Measurements from ENCODE around the gene PET100.

PET100 gene

DNA sequence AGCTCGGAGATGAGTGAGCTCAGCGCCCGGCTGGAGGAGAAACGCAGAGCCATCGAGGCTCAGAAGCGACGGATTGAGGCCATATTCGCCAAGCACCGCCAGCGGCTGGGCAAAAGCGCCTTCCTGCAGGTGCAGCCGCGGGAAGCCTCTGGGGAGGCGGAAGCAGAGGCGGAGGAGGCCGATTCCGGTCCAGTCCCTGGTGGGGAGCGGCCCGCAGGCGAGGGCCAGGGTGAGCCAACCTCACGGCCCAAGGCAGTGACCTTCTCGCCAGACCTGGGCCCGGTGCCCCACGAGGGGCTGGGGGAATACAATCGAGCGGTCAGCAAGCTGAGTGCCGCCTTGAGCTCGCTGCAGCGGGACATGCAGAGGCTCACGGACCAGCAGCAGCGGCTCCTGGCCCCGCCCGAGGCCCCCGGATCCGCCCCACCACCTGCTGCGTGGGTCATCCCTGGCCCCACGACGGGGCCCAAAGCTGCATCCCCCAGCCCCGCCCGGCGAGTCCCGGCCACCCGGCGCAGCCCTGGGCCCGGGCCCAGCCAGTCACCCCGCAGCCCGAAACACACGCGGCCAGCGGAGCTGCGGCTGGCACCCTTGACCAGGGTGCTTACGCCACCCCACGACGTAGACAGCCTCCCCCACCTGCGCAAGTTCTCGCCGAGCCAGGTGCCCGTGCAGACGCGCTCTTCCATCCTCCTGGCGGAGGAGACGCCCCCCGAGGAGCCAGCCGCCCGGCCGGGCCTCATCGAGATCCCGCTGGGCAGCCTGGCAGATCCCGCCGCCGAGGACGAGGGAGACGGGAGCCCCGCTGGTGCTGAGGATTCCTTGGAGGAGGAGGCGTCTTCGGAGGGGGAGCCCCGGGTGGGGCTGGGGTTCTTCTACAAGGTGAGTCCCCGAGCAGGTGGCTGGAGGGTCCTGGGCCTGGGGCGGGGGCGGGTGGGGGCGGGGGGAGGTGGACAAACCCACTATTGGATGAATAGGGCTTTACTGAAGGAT, 17.0 kb upstream of the PET100 start:
- DNase-seq (ENCODE audit: low spot score) = no peak

- no peak for DNase-seq (ENCODE audit: low spot score)
These were observed 14.5 kb upstream of the PET100 start for GRCh38 chr19:7614859-7615741.

GRCh38 chr19:7617172-7617571, 12.4 kb upstream of the PET100 start:
- DNase-seq (ENCODE audit: low spot score) = no peak

DNA sequence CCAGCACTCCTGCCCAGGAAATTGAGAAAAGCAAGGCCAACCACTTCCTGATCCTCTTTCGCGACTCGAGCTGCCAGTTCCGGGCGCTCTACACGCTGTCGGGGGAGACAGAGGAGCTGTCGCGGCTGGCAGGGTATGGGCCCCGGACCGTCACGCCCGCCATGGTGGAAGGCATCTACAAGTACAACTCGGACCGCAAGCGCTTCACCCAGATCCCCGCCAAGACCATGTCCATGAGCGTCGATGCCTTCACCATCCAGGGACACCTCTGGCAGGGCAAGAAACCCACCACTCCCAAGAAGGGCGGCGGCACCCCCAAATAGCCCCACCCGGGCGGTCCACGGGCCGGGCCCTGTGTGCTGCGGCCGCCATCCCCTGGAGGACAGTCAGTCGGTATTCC, 11.9 kb upstream of the PET100 start:
- no peak for DNase-seq (ENCODE audit: low spot score)

DNA sequence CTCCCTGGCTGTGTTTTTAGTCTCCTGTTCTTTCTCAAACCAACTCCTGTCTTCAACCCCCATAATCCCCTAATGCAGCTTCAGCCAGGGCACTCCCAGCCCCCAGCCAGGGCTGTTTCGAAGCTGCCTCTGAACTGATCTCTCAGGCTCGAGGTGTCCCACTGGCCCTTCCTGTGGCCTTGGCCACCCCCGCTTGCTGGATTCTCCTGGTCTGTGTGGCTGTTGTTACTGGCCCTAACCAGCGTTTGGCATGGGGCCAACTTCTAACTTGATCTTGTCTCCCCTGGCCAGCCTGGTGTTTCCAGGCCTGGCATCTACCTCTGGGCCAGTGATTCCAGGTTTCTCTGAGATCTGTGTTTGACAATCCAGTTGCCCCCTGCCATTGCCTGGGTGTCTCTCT, 11.2 kb upstream of the PET100 start:
- DNase-seq (ENCODE audit: low spot score) = no peak

DNA sequence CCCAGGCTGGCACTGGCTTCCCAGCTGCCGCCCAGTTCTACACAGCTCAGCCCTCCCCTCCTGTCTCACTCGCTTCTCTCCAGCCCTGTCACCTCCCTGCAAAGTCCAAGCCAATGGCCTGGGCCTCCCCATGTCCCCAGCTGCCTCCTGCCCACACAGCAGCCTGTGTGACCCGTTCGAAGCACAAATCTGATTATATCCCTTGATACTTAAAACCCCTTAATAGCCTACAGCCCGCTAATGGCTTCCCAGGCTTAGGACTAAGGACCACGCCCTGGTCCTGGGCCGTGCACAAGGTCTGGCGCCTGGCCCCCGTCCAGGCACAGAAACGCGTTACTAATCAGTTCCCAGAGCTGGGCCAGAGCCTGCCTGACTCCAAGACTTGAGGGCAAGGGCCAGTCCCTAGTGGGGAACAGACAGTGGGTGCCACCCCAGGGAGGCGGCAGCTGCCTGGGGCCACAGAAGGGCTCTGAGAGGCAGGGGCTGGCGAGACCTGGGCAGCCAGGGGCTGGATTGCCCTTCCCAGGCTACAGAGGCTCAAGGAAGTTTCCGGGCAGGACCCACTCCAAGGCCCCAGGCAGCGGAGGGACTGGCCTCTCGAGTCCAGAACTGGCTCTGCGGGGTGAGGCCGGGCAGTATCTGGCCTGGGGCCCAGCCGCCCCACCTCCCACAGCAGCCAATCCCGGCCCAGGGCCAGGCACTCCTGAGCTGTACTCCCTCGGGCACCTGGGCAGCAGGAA, 10.7 kb upstream of the PET100 start:
- DNase-seq (ENCODE audit: low spot score) = no peak

GRCh38 chr19:7619671-7620441, 9.7 kb upstream of the PET100 start:
- DNase-seq (ENCODE audit: low spot score) = no peak

DNA sequence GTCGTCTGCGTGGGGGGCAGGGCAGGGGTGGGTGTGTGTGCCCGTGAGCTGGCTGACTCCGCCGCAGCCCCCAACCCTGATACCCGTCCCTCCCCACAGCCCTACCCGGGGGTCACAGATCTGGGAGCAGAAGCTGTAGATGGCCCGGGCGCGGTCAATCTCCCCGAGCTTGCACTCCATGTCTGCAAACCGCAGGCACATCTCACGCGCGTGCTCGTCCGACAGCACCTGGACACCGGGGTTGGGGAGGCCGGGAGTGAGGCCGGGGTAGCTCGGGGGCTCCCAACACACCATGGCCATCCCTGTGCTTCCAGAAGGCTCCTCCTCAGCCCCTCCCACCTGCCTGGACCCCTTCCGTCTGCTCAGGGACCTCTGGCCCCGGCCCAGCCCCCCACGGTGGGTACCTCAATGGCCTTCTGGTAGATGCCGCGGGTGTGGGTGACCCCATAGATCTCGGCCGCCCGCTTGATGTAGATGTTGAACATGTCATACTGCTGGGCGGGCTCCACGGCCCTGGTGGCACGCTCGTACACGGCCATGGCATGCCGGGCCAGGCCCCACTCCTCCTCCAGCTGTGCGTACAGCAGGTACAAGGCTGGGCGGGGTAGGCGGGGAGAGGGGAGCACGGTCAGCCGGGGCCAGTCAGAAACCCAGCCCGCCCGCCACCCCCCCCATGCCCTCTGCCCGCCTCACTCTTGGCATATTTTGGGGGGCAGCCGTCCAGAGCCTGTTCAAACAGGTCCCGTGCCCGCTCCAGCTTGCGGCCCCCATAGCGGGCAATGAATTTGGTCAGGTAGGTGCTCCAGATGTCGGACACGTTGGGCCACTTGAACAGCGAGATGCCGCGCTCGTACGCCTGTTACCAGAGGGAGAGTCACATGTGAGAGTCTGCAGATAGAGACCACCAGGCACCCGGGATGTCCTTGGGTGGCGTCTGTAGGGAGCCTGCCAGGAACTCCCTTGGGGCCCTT, 8.9 kb upstream of the PET100 start:
- no peak for DNase-seq (ENCODE audit: low spot score)

GRCh38 chr19:7622933-7623685, 6.5 kb upstream of the PET100 start:
- DNase-seq (ENCODE audit: low spot score) = no peak

DNA sequence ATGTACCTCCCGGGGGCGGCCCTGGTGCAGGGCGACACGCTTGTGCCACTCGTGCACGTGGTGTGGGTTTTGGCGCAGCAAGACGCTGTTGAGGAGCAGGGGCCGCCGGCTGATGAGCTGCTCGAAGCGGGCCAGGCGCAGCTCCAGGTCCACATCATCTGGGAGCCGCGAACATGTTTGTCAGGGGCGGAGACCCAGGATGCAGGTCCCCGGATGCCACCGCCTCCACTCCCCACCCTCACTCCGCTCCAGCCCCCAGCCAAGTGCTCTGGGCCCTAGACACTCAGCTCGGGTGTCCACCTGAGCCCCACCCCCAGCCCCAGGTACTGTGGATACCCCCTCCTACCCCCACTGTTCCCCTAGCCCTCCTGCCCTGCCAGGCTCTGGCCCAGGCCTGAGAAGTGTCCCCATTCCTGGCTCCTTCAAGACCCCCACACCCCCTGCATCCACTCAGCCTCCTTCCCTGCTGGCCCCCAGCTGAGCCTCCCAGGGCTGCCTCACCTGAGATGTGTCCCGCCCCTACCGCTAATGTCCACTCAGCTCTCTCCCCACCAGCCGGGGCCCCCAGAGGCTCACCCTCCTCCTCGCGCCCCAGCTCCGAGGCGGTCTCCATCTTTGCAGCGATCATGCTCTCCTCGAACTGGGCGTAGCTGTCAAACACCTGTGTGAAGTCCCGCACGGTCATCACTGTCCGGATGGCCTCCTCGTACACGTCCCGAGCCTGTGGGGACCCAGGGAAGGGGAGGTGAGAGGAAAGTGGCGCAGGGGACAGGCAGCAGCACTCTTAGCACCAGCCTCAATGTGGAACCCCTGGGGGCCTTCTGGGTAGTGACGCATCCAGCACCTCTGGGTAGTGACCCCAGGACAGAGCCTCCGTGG, 5.6 kb upstream of the PET100 start:
- no peak for DNase-seq (ENCODE audit: low spot score)

DNA sequence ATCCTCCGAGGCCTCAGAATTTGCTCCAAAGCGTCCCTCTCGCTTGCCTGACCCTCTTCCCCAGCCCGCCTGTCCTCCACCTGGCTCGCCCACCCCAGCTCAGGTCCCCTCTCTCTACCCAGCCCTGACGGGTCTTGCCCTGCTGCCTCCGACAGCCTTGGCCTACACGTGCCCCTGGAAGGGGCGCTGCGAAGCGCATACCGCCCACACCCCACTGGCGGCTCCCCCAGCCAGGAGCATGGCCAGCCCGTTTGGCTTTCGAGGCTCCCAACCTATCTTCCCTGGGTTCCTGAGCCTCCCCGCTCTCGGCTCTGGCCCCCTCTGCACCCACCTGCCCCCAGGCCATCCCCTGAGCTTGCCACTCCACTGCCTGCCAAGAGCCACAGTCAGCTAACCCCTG, 4.8 kb upstream of the PET100 start:
- DNase-seq (ENCODE audit: low spot score) = no peak

DNA sequence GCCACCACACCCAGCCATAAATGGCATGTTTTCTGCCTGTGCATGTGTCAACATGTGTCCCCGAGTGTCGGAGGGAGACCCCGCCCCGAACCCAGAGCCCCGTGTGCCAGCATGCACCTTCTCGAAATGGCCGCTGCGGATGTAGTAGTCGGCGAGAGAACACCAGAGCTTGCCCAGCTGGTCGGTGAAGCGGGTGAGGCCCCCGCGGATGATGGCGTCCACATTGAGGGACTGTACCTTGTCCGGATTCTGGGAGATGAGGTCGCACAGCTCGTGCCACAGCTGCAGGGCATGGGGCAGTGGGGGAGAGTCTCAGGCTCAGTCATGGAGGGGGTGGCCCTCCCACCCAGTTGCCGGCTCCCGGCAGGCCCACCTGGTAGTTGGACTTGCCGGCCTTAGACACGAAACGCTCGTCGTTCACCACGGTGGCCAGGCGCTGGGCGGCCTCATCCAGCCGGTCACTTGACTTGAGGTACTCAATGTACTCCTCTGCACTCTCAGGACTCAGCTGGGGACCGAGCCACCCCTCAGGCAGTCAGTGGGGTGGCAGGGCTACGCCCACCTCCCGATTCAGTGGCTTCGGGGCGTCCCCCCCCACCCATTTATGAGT, 3.7 kb upstream of the PET100 start:
- DNase-seq (ENCODE audit: low spot score) = no peak

DNA sequence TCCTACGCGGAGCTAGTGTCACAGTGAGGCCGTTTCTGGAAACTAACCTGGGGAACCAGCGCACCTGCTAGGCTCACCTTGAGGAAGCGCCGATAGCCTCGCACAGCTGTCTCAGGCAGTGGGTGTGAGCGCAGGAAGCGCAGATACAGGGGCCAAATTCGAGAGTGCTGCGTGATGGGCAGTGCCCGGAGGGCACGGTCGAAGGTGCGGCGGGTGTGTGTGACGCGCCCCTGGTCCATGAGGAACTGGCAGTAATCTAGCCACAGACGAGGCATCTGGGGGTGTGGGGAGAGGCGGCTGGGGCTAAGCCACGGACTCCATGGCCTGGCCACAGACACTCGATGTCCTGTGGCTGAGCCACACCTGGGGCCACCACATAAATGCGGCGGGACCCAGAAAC, 2.4 kb upstream of the PET100 start:
- no peak for DNase-seq (ENCODE audit: low spot score)

GRCh38 chr19:7628589-7629311, 843 bp upstream of the PET100 start:
- no peak for DNase-seq (ENCODE audit: low spot score)

DNA sequence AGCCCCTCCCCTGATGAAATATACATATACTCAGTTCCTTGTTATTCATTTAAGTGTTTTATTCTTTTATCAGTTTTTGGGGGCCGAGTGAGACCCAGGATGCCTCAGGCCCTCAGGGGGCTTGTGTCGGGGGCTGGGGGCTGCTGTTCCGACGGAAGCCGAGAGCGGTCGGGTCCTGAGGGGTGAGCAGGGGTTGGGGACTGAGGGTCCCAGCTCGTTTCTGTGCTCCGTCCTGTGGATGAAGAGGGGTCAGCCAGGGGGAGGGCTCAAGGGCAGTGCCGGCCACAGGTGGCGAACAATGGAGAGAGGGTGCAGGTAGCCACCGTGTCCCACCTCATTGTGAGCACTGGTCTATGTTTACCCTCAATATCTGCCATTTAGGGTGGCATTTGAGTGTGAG, 2.0 kb downstream of the PET100 start:
- DNase-seq (ENCODE audit: low spot score) = no peak

DNA sequence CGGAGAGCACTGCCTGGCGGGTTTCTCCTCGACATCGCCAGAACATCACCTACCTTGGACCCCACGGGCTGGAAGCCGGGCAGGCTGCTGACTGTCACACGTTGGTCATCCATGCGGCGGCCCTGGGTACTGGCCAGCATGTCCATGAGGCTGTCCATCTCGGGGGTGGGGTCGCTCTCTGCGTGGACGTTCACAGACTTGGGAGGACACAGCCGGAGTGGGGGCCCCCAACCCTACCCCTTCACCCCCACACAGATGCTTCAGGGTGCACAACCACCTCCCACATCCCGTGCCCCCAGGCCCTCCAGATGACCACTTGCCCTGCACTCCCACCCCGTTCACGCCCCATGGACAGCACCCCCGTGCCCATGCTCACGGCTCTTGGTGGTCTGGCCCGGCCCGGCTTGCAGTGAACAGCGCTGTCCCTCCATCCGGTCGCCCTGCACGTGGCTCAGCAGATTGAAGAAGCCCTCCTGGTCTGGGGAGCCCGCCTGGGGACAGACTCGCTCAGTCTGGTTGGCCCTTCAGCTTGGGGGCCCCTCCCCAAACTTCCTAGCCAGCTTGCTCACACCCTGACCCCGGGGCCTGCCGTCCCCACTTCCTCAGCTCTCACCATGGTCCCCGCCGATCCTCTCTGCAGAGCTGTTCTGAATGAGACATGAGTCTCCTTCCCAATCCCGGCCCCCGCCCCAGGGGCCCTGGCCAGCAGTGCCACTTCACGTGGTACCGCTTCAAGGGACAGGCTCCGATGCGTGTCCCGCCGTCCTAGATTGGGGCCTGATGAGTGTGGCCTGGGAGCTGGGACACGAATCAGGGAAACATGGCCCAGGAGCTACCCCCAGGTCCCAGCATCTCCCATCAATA, 3.0 kb downstream of the PET100 start:
- DNase-seq (ENCODE audit: low spot score) = no peak
